ENCODE data around the gene FOXJ1. TPM values are rescaled to one million over a fixed set of nuclear protein-coding genes. Genes with fewer than 3 reads are reported as not detected.

The FOXJ1 gene
- total RNA-seq, 3 donors from 2014 or later, result 0.16 to 2.2 (median 0.52) TPM

- TF ChIP-seq CTCF (IDR thresholded peaks at IDR 0.05), result no peak
- no peaks in the 10 kb centered on the region for H3K4me1 ChIP-seq (ENCODE audit: low read depth)
- ATAC-seq, result no peak
- H3K4me3 ChIP-seq, result no peak overlapping the region
- no peaks in the 10 kb centered on the region for H3K9me3 ChIP-seq
- intact Hi-C loops (cut with DNase I, micrococcal nuclease), result loop anchor here (5.0 to 10.0 kb wide), 3 partner anchors 59 to 91 kb away; no protein-coding TSS in a partner anchor
- no peak for DNase-seq
- H3K36me3 ChIP-seq (ENCODE audit: low read depth), result no peaks in the 10 kb centered on the region
Observed at GRCh38 chr17:76184290-76184689, 43.2 kb upstream of the FOXJ1 start.

DNA sequence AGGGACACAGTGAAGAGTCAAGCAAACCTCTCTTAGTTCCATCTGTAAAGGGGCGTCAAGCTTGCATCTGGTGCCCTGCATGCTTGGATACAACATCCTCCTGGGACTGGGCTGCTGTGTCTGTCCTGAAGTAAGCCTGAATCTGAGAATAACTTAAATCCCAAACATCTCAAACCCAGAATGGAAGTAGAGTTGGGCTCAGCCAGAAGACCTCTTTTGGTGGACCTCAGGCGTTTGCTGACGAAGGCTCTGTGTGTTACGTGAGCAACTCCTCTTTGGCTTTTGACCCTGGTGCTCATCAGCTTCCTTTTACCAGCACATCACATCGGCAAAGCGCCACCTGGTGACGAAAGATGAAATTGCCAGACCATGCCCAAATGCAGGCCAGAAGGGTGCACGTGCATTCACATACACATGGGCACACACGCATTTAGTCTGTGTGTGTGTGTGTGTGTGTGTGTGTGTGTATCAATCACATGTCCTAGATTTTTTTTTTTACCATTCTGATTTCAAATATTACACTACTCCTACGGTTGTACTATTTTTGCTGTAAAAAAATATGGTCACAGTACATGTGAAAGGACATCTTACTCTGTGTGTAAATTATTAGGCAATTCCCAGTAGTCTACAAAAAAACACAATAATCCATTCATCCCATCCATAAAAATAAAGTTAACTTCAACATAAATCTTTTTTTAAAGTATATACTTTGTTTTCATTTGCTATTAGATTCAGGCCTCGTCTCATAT lies 41.1 kb upstream of the FOXJ1 start:
- no peaks in the 10 kb centered on the region for H3K9me3 ChIP-seq
- ATAC-seq (peak; percentile 97), DNase-seq (peak; percentile 88 to 98 (median 95))
- no peaks in the 10 kb centered on the region for H3K36me3 ChIP-seq (ENCODE audit: low read depth)
- no peaks in the 10 kb centered on the region for H3K4me1 ChIP-seq (ENCODE audit: low read depth)
- H3K4me3 ChIP-seq, result no peak overlapping the region
- TF ChIP-seq CTCF (IDR thresholded peaks at IDR 0.05), result peak; percentile 77
- intact Hi-C loops (cut with DNase I, micrococcal nuclease), result loop anchor here (5.0 to 10.0 kb wide), 3 partner anchors 57 to 93 kb away; no protein-coding TSS in a partner anchor

GRCh38 chr17:76179496-76180467 lies 38.7 kb upstream of the FOXJ1 start:
- no peaks in the 10 kb centered on the region for H3K36me3 ChIP-seq (ENCODE audit: low read depth)
- no peak overlapping the region for H3K4me3 ChIP-seq
- ATAC-seq (peak; percentile 49), DNase-seq (no peak)
- intact Hi-C loops (cut with DNase I, micrococcal nuclease), result loop anchor here (5.0 to 10.0 kb wide), 3 partner anchors 55 to 95 kb away; no protein-coding TSS in a partner anchor
- no peaks in the 10 kb centered on the region for H3K4me1 ChIP-seq (ENCODE audit: low read depth)
- TF ChIP-seq CTCF (IDR thresholded peaks at IDR 0.05), result no peak
- H3K9me3 ChIP-seq, result no peaks in the 10 kb centered on the region

DNA sequence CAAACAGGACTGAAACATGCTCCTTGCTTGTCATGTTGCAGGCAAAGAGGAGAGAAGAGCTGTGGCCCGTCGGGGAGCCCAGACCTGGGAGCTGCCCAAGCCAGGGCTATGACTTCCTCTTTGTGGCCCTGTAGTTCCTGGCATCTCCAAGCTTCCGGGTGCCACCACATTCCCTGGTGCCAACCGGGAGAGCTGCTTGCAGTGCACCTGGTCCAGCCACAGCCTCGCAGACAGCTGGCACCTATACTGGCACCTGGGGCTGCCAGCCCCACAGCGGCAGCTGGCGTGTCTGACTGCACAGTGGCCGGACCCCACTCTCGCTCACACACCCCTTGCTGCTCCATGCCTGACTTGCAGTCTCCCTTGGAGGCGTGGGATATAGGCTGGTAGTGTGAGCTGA lies 37.1 kb upstream of the FOXJ1 start:
- Histone ChIP-seq H3K36me3 (ENCODE audit: low read depth) (no peaks in the 10 kb centered on the region), H3K4me1 (ENCODE audit: low read depth) (no peaks in the 10 kb centered on the region), H3K9me3 (no peaks in the 10 kb centered on the region), H3K4me3 (no peak overlapping the region)
- intact Hi-C loops (cut with DNase I, micrococcal nuclease), result no loop called here
- TF ChIP-seq CTCF (IDR thresholded peaks at IDR 0.05), result no peak
- ATAC-seq (peak; percentile 39), DNase-seq (no peak)

DNA sequence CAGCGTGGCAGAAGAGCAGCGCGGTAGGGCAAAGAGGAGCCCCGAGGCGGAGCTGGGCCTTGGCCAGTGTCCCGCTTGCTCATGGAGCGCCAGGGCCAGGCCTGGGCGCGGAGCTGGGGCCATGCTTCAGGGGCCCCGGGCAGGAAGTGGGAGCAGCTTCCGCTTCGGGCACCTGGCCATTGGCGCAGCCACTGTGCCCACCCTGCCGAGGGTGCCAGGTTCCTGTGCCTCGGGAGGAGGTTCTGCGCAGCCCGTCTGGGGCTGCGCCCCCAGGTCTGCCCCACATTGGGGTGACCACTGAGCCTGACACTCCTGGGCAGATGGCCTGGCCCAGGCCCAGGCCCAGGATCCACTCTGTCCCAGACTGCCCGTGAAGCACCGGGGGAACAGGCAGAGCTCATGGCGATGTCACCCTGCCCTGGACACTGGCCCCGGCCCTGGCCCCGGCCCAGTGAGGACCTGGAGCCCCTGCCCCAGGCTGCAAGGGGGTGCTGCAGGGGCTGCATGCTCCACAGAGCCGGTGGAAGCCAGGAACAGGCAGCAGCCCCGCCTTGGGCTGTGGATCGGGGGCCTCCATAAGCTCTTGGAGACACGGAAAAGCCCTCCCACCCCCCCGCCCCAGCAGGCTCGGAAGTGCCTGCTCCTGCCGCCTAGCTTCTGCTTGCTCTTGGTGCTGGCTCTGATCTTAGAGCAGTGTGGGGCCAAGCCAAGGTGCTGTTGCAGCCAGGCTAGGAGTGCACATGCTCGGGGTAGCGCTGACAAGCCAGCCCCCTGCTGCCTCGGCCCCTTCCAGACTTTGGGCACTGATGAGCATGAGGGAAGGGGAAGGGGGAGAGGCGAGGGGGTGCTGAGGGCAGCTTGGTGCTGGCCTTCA lies 35.9 kb upstream of the FOXJ1 start:
- no peak for TF ChIP-seq CTCF (IDR thresholded peaks at IDR 0.05)
- no peak overlapping the region for H3K4me3 ChIP-seq
- intact Hi-C loops (cut with DNase I, micrococcal nuclease), result no loop called here
- ATAC-seq (no peak), DNase-seq (no peak)
- H3K36me3 ChIP-seq (ENCODE audit: low read depth), result no peaks in the 10 kb centered on the region
- no peaks in the 10 kb centered on the region for H3K9me3 ChIP-seq
- no peaks in the 10 kb centered on the region for H3K4me1 ChIP-seq (ENCODE audit: low read depth)

Measured in mucosa of descending colon (tissue), 3 donors.